WERI-Rb-1 (cell line): Measurements from ENCODE around the gene FOCAD.

ENCODE experiments used
- DNase-seq: peaks from one replicate; pipeline ENCODE4 v3.0.0-alpha.2; 2020
- H3K27ac ChIP-seq: fragments of 250-450 bp; sonication (Bioruptor Pico); 2 replicates; pipeline ENCODE4 v1.5.1; 2020; ENCODE audit warnings: mild to moderate bottlenecking, moderate library complexity
- H3K27me3 ChIP-seq: fragments of 250-450 bp; sonication (Bioruptor Pico); 2 replicates; pipeline ENCODE4 v1.5.1; 2021; ENCODE audit warnings: mild to moderate bottlenecking, low read depth, moderate library complexity; ENCODE audit not compliant: insufficient read depth, severe bottlenecking
- H3K36me3 ChIP-seq: fragments of 250-450 bp; sonication (Bioruptor Pico); 2 replicates; pipeline ENCODE4 v1.5.1; 2020; ENCODE audit warnings: mild to moderate bottlenecking, moderate library complexity
- H3K4me3 ChIP-seq: 2 replicates; pipeline ENCODE4 v1.5.1; 2011; ENCODE audit warnings: low read depth, mild to moderate bottlenecking, control low read depth, low read length
- H3K9me3 ChIP-seq: fragments of 250-450 bp; sonication (Bioruptor Pico); 2 replicates; pipeline ENCODE4 v1.5.1; 2021; ENCODE audit warnings: mild to moderate bottlenecking, moderate library complexity; ENCODE audit not compliant: severe bottlenecking
- CTCF ChIP-seq: IDR thresholded peaks from 2 replicates; pipeline ENCODE4 v1.5.1; 2011; ENCODE audit warnings: low read depth, mild to moderate bottlenecking, control low read depth, inconsistent platforms, low read length

Gene FOCAD

GRCh38 chr9:20701060-20701459 lies 17.0 kb downstream of the FOCAD start:
- no peak for TF ChIP-seq CTCF
- Histone ChIP-seq H3K9me3 (no peaks in the 10 kb centered on the region), H3K4me3 (no peak overlapping the region), H3K27me3 (no peaks in the 10 kb centered on the region), H3K36me3 (no peaks in the 10 kb centered on the region), H3K27ac (no peak overlapping the region)
- no peak for DNase-seq

- TF ChIP-seq CTCF: no peak
- Histone ChIP-seq H3K36me3 (no peaks in the 10 kb centered on the region), H3K27ac (no peak overlapping the region), H3K27me3 (no peaks in the 10 kb centered on the region), H3K4me3 (no peak overlapping the region), H3K9me3 (no peaks in the 10 kb centered on the region)
- no peak for DNase-seq
These were observed 18.5 kb downstream of the FOCAD start for GRCh38 chr9:20702570-20702969.

GRCh38 chr9:20703146-20703545 lies 19.1 kb downstream of the FOCAD start:
- Histone ChIP-seq H3K9me3 (no peaks in the 10 kb centered on the region), H3K36me3 (no peaks in the 10 kb centered on the region), H3K27me3 (no peaks in the 10 kb centered on the region), H3K27ac (no peak overlapping the region), H3K4me3 (no peak overlapping the region)
- no peak for TF ChIP-seq CTCF
- no peak for DNase-seq

GRCh38 chr9:20707708-20708107 lies 23.6 kb downstream of the FOCAD start:
- Histone ChIP-seq H3K9me3 (no peaks in the 10 kb centered on the region), H3K4me3 (no peak overlapping the region), H3K27ac (no peak overlapping the region), H3K36me3 (no peaks in the 10 kb centered on the region), H3K27me3 (no peaks in the 10 kb centered on the region)
- no peak for DNase-seq
- TF ChIP-seq CTCF: no peak

- no peak overlapping the region for H3K4me3 ChIP-seq
- TF ChIP-seq CTCF: no peak
- H3K9me3 ChIP-seq: no peaks in the 10 kb centered on the region
- H3K27ac ChIP-seq: no peak overlapping the region
- no peaks in the 10 kb centered on the region for H3K27me3 ChIP-seq
- DNase-seq: no peak
- no peaks in the 10 kb centered on the region for H3K36me3 ChIP-seq
These were observed 29.1 kb downstream of the FOCAD start for GRCh38 chr9:20713172-20713571.
